SHP77 treated with DMSO at 0.1 percent for 48 hours (cell line): ENCODE measurements around the gene ELAVL1.
A peak's percentile ranks its signal among the peaks of the same experiment; 100 is the strongest.
"Not testable (repeated sequence)": the region's sequence is repeated elsewhere in the genome, so short reads cannot be mapped to it uniquely, and the experiment has no call there.

Experiments
- DNase-seq: peaks from one replicate; lab custom pipeline; 2025; lab: John Stamatoyannopoulos, UW

The ELAVL1 gene

GRCh38 chr19:7921302-7921966 is 84.0 kb downstream of the ELAVL1 start:
- DNase-seq: no peak

GRCh38 chr19:7920519-7921301 is 84.7 kb downstream of the ELAVL1 start:
- peak; percentile 88 for DNase-seq

DNA sequence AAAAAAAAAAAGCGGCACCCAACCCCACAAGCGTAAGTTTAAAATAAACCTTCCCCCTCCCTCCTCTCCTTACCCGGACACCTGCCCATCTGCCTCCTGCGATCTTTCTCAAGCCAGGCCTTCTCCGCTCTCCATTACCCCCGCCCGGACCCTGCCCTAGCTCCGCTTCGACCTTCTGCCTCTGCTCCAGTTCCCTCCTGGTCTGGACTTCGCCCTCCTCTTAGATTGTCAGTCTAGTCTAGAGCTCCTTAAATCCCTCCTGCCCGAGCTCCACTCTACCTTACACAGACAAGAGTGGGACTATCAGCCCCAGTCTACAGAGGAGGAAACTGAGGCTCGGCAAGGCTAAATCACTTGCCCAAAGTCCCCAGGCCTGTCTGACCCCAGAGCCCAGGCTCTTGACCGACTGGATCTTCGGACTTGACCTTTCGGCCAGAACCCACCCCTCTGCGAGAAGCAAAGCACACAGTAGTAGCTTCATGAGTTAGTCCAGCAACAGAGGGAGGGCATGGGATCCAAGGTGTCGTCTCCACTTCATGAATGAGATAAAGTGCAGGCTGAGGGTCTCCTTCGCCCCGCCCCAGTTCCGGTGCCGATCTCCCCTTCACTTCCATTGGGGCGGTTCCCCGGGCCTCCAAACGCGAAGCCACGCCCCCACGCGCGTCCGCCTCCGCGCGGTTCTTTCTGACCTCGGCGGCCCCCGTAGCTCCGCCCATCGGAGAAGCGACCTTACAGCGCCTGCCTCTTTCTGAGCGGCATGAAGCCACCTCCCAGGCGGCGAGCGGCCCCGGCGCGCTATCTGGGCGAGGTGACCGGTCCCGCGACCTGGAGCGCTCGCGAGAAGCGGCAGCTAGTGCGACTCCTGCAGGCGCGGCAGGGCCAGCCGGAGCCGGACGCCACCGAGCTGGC is 85.6 kb downstream of the ELAVL1 start, which contains the start of gene SNAPC2:
SNAPC2 (plus strand) TSS at position 729 of the 909 bp plus-strand sequence; CDS start at position 758, 29 bp downstream.
- DNase-seq: peak; percentile 79

GRCh38 chr19:7918615-7919421 is 86.6 kb downstream of the ELAVL1 start:
- no peak for DNase-seq

DNA sequence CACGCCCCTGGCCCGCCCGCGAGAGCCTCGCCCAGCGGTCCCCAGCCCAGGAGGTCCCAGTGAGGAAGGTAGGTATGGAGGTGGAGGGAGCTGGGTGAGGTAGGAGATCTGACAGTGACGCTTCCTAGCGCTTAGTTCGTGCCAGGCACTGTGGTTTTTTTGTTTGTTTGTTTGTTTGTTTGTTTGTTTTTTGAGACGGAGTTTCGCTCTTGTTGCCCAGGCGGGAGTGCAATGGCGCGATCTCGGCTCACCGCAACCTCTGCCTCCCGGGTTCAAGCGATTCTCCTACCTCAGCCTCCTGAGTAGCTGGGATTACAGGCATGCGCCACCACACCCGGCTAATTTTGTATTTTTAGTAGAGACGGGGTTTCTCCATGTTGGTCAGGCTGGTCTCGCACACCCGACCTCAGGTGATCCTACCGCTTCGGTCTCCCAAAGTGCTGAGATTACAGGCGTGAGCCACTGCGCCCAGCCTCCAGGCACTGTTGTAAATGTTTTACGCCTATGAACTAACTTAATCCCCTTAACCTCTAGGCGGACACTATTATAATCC is 87.3 kb downstream of the ELAVL1 start:
- not testable (repeated sequence) for DNase-seq

DNA sequence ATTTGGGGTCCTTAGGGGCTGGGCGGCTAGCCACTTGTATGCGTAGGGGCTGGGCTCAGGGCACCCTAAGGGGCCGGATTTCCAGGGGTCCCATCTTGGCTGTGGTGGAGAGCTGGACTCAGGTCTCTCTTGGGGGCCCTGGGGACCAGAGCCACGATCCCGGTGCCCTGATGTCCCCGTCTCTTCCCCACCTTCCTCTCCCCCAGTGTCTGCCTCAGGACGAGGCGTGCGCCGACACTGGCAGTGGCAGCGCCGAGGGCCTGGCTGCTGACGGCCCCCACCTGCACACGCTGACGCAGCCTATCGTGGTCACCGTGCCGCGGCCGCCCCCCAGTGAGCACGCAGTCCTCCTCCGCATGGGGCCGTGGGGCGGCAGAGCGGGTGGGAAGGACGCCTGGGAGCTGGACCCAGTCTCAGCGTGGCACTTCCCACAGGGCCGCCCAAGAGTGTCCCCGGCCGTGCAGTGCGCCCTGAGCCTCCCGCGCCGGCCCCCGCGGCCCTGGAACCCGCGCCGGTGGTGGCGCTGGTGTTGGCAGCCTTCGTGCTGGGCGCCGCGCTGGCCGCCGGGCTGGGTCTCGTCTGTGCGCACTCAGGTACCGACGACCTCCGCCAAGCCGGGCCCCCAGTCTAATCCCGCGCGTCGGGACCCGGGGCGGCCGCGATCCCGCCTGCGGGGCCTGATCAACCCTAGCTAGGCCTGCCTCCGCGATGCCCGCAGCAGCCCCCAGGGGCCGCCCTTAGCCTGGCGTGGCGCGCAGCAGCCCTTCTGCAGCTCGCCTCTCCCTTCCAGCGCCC is 88.0 kb downstream of the ELAVL1 start:
- DNase-seq: peak; percentile 6

DNA sequence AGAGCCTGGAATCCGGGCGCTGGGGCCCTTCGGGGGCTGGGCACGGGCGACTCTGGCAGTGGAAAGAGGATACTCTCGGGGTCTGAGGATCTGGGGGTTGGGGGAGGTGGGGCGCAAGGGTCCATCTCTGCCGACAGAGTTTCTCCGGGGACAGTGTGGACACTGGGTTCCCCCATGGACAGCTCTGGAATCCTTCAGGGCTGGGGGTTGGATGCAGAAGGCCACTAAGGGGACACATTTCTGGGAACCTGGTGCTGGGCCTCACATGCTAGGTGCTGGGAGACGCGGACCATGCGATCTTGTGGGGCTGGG is 88.5 kb downstream of the ELAVL1 start:
- DNase-seq: no peak

DNA sequence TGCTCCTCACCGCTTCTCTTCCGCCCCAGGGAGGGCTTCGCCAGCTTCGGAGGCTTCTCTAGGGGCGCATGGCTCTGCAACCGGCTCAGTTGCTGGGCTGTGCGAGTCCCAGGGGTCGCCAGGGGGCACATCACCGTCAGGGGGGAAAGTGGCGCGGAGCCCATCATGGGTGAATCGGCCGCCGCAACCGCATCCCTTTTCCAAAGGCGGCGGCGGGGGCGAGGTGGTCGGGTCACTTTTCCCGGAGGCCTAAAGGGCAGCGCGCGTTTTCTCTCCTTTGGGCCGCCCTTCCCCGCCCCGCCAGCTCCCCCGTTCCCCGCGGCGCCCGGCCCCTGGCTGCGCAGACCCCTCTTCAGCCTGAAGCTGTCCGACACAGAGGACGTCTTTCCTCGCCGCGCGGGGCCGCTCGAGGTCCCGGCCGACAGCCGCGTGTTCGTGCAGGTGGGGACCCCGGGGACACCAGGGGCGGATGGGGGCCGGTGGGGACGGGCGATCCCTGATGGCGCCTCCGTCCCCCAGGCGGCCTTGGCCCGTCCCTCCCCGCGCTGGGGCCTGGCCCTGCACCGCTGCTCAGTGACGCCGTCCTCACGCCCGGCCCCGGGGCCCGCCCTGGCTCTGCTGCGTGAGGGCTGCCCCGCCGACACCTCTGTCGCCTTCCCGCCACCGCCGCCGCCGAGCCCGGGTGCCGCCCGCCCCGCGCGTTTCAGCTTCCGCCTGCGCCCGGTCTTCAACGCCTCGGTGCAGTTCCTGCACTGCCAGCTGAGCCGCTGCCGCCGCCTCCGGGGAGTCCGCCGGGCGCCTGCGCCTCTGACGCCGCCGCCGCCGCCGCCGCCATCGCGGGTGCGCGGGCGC is 89.1 kb downstream of the ELAVL1 start:
- no peak for DNase-seq

DNA sequence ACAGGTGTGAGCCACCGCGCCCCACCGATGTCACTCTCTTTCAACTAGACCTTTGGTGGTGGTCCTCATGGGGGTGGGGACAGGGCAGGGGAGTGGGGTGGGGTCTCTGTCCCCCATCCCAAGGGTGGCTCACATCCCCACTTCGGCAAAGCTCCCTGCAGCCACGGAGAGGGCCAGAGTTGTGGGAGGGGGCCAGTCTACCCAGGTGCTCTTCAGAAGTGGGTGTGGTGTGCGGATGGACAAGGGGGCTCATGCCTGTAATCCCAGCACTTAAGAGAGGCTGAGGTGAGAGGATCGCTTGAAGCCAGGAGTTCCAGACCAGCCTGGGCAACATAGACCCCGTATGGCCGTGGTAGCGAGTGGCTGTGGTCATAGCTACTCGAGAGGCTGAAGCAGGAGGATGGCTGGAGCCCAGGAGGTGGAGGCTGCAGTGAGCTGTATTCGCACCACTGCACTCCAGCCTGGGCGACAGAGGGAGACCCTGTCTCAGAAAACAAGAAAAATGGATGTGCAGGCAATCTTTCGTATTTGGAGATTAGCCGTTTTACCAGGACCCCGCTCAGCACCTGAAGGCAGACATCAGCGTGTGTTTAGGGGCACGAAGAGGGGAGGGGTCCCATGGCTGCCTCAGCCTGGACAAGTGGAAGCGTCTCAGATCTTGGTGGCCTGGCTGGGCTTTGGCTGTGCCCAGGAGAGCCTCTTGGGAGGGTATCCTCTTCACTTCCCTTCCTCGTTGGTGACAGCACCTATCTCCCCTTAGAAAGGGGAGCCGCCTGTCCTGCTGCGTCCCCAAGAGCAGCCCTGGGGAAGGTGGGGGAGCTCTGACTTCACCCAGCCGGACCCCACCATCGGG is 90.0 kb downstream of the ELAVL1 start:
- DNase-seq: no peak

DNA sequence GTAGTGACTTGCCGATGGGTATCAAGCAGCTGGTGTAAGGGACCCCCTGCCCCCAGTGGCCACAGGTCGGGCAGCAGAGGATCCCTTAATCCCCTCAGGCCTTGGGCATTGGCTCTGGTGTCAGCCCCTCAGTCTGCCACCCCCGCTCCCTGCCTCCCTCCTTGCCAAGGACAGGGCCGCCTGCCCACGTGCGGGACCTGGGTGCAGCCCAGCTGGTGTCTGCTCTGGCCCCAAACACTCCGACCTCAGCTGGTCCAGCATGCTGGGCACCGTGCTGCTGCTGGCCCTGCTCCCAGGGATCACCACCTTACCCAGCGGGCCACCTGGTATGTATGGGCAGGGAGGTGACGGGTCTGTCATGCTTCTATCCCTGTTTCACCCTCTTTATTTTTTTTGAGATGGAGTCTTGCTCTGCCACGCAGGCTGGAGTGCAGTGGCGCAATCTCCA is 90.8 kb downstream of the ELAVL1 start, which contains the start of gene TGFBR3L:
TGFBR3L (plus strand) TSS at position 233 of the 448 bp plus-strand sequence.
- no peak for DNase-seq

GRCh38 chr19:7914099-7914498 is 91.3 kb downstream of the ELAVL1 start:
- DNase-seq: no peak

- DNase-seq: no peak
Measured at GRCh38 chr19:7913652-7914051, 91.8 kb downstream of the ELAVL1 start.

DNA sequence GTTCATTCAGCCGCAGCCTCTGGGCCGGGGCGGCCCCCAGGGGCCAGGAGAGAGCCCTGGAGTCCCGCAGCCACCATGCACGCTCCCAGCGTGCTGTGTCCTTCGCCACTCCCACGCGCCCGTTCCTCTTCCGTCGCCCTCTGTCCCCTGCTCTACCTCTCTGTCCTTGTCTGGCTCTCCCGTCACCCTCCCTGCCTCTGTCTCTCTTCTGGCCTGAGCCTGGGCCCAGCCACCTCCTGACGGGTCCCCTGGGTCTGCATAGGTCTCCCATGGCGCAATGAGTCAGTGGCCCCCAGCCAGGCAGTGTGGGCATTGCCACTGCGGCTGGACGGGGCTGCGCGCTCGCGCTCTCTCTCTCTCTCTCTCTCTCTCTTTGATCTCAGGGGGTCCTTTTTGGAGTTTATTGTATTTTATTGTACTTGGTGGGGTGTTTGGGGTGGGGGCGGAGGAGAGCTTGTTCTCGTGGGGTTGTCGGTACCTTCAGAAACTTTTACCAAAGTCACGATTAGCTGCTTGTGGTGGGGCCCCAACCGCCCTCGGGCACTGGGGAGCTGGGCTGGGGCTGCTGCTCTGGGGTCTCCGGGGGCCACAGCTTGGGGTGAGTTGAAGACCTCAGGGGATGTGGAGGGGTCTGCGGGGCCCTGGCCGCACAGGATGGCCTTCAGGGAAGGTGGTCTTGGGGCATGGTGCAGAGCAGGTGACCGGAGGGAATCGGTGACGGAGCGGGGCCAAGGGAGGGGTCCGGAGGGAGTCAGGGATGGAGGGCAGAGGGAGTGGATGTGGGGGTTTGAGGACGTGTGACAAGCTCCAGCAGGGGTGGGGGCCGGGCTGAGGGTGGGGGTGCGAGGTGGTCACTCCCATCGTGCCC is 92.5 kb downstream of the ELAVL1 start:
- DNase-seq: no peak

- no peak for DNase-seq
Measured at GRCh38 chr19:7912144-7912696, 93.2 kb downstream of the ELAVL1 start.

DNA sequence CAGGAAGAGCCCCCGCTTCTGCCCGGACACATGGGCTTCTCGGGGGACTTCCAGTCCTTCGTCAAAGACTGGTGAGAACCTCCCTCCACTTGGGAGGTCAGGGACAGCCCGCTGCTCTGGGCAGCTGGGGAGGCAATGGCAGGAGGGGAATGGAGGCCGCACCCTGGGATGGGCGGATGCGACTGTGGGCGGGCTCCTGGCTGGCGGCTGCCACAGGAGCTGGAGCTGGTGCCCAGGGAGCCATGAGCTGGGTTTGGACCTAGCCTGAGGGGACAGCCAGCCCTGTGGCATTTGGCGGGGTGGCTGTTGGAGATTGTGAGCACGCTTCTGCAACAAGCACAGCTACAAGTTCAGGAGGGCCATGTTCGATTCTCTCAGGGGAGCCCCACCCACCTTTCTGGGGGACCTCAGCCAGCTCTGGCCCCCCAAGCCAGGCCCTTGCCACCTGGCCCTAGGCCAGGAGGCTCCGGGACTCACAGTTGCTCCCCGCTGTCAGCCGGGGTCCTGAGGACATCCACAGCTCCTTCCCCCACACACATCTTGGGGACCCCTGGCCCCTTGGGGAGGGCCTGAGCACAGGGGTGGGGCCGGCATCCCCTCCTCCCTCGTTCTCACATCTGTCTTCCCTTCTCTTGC is 93.8 kb downstream of the ELAVL1 start:
- no peak for DNase-seq

GRCh38 chr19:7910321-7911161 is 94.9 kb downstream of the ELAVL1 start:
- DNase-seq: no peak
